GM21825 (cell line): ENCODE results near the gene STAB1.

ENCODE experiments used
- ATAC-seq: cut with Tn5 transposase; IDR thresholded peaks from one replicate; pipeline ENCODE4 v1.9.1; 2021; ENCODE audit warnings: mild to moderate bottlenecking, moderate library complexity; ENCODE audit not compliant: unreplicated experiment

STAB1 gene

GRCh38 chr3:52561028-52561747, 66.0 kb downstream of the STAB1 start:
- no peak for ATAC-seq

GRCh38 chr3:52563984-52564383, 68.8 kb downstream of the STAB1 start:
- ATAC-seq: no peak

- no peak for ATAC-seq
These were observed 72.9 kb downstream of the STAB1 start for GRCh38 chr3:52568069-52568468.

GRCh38 chr3:52570076-52570475, 74.9 kb downstream of the STAB1 start:
- no peak for ATAC-seq

GRCh38 chr3:52572221-52572620, 77.1 kb downstream of the STAB1 start:
- no peak for ATAC-seq
